Mesenchymal stem cell (in vitro differentiated cells and primary cell): ENCODE results near the gene RNF11.

ENCODE experiments used
- DNase-seq: peaks from one replicate; pipeline ENCODE4 v3.0.0-alpha.2; 2013
- H2AFZ ChIP-seq: one replicate; pipeline ENCODE4 v1.6.1; 2013; ENCODE audit warnings: low read depth, mild to moderate bottlenecking, control low read depth, inconsistent platforms, low read length, moderate library complexity
- H2AK5ac ChIP-seq: 2 replicates; pipeline ENCODE4 v1.6.1; 2013; ENCODE audit warnings: low read length, moderate library complexity, mild to moderate bottlenecking, inconsistent platforms; ENCODE audit not compliant: severe bottlenecking
- H2BK120ac ChIP-seq: one replicate; pipeline ENCODE4 v1.6.1; 2013; ENCODE audit warnings: low read depth, mild to moderate bottlenecking, inconsistent platforms, low read length, moderate library complexity
- H2BK12ac ChIP-seq, 2 experiments: one replicate each; pipeline ENCODE4 v1.6.1; 2013; ENCODE audit warnings: inconsistent platforms in 2 of 2, low read length in 2 of 2, mild to moderate bottlenecking in 2 of 2, moderate library complexity in 2 of 2, control low read depth in 1 of 2
- H2BK15ac ChIP-seq: one replicate; pipeline ENCODE4 v1.6.1; 2013; ENCODE audit warnings: mild to moderate bottlenecking, low read depth, inconsistent platforms; ENCODE audit not compliant: poor library complexity, severe bottlenecking
- H2BK5ac ChIP-seq: 2 replicates; pipeline ENCODE4 v1.6.1; 2013; ENCODE audit warnings: low read depth, mild to moderate bottlenecking, low read length, control low read depth, inconsistent platforms; ENCODE audit not compliant: poor library complexity, severe bottlenecking
- H3K14ac ChIP-seq, 2 experiments: one replicate each; pipeline ENCODE4 v1.6.1; 2013; ENCODE audit warnings: inconsistent platforms in 2 of 2, low read length in 2 of 2, control low read depth in 1 of 2, mild to moderate bottlenecking in 1 of 2, moderate library complexity in 1 of 2
- H3K18ac ChIP-seq, 2 experiments: one replicate each; pipeline ENCODE4 v1.6.1; 2013; ENCODE audit warnings: inconsistent platforms in 2 of 2, low read length in 2 of 2, control low read depth in 1 of 2, low read depth in 1 of 2, mild to moderate bottlenecking in 1 of 2
- H3K23ac ChIP-seq, 2 experiments: one replicate each; pipeline ENCODE4 v1.6.1; 2013; ENCODE audit warnings: inconsistent platforms in 2 of 2, low read length in 2 of 2, mild to moderate bottlenecking in 2 of 2, moderate library complexity in 2 of 2, control low read depth in 1 of 2
- H3K27ac ChIP-seq: 2 replicates; pipeline ENCODE4 v1.5.1; 2013; ENCODE audit warnings: mild to moderate bottlenecking, moderate library complexity, low read length, control low read depth, inconsistent platforms; ENCODE audit not compliant: poor library complexity, severe bottlenecking
- H3K27me3 ChIP-seq, 2 experiments: 2 replicates each; pipeline versions ENCODE4 v1.6.1 to v1.7.0; 2013; ENCODE audit warnings: low read length in 2 of 2, mild to moderate bottlenecking in 2 of 2, moderate library complexity in 2 of 2, control low read depth in 1 of 2, inconsistent platforms in 1 of 2; ENCODE audit not compliant: control insufficient read depth in 1 of 2, insufficient read depth in 1 of 2
- H3K36me3 ChIP-seq, 2 experiments: 2 replicates each; pipeline versions ENCODE4 v1.6.1 to v1.7.0; 2013; ENCODE audit warnings: low read length in 2 of 2, control low read depth in 1 of 2, inconsistent platforms in 1 of 2, low read depth in 1 of 2, mild to moderate bottlenecking in 1 of 2; ENCODE audit not compliant: insufficient read depth in 2 of 2, control insufficient read depth in 1 of 2
- H3K4ac ChIP-seq, 2 experiments: one replicate each; pipeline ENCODE4 v1.6.1; 2013; ENCODE audit warnings: inconsistent platforms in 2 of 2, low read length in 2 of 2, mild to moderate bottlenecking in 2 of 2, moderate library complexity in 2 of 2, control low read depth in 1 of 2, low read depth in 1 of 2
- H3K4me1 ChIP-seq: 2 replicates; pipeline ENCODE4 v1.6.1; 2013; ENCODE audit warnings: low read depth, low read length, control low read depth; ENCODE audit not compliant: control insufficient read depth, insufficient read depth
- H3K4me2 ChIP-seq: 2 replicates; pipeline ENCODE4 v1.6.1; 2013; ENCODE audit warnings: low read length, mild to moderate bottlenecking, inconsistent platforms; ENCODE audit not compliant: poor library complexity, severe bottlenecking
- H3K4me3 ChIP-seq, 2 experiments: 2 replicates each; pipeline versions ENCODE4 v1.5.1 to v1.7.0; 2013; ENCODE audit warnings: low read length in 2 of 2, mild to moderate bottlenecking in 2 of 2, control low read depth in 1 of 2, low read depth in 1 of 2; ENCODE audit not compliant: insufficient read depth in 1 of 2
- H3K79me1 ChIP-seq: replicated peaks from 2 replicates; pipeline ENCODE4 v1.6.1; 2013; ENCODE audit warnings: mild to moderate bottlenecking, control low read depth, low read length, inconsistent platforms; ENCODE audit not compliant: poor library complexity, severe bottlenecking
- H3K9ac ChIP-seq: 2 replicates; pipeline ENCODE4 v1.7.0; 2013; ENCODE audit warnings: mild to moderate bottlenecking, low read length, moderate library complexity
- H3K9me3 ChIP-seq: 2 replicates; pipeline ENCODE4 v1.7.0; 2013; ENCODE audit warnings: mild to moderate bottlenecking, low read length; ENCODE audit not compliant: control insufficient read depth
- H4K8ac ChIP-seq: one replicate; pipeline ENCODE4 v1.6.1; 2013; ENCODE audit warnings: inconsistent platforms, mild to moderate bottlenecking, low read length, moderate library complexity
- H4K91ac ChIP-seq: one replicate; pipeline ENCODE4 v1.6.1; 2013; ENCODE audit warnings: mild to moderate bottlenecking, low read length, inconsistent platforms
- WGBS: methylation state at CpG from one replicate; pipeline ENCODE4 v1.1.7; 2013; ENCODE audit warnings: mixed read lengths; 5-methylcytosine and 5-hydroxymethylcytosine counted together

RNF11 gene

GRCh38 chr1:51316113-51316845 lies 80.2 kb downstream of the RNF11 start:
- no peaks in the 10 kb centered on the region for H3K9me3 ChIP-seq
- no peak overlapping the region for H3K18ac ChIP-seq
- no peak overlapping the region for H3K4ac ChIP-seq
- H3K9ac ChIP-seq, result no peak overlapping the region
- H4K8ac ChIP-seq, result no peak overlapping the region
- H3K27me3 ChIP-seq, result no peaks in the 10 kb centered on the region
- H2AK5ac ChIP-seq, result peak overlapping the region; percentile 69
- no peak for DNase-seq
- peaks cover 47% of the 10 kb centered on the region for H3K4me1 ChIP-seq
- no peak overlapping the region for H3K4me3 ChIP-seq
- H3K36me3 ChIP-seq, result no peaks in the 10 kb centered on the region
- H2BK120ac ChIP-seq, result no peak overlapping the region
- H3K14ac ChIP-seq, result no peak overlapping the region
- no peak overlapping the region for H2BK15ac ChIP-seq
- no peak overlapping the region for H3K23ac ChIP-seq
- H3K79me1 ChIP-seq, result no peaks in the 10 kb centered on the region
- no peak overlapping the region for H2BK12ac ChIP-seq
- H2BK5ac ChIP-seq, result no peak overlapping the region
- 95% methylated on average over 9 of the region's 9 CpGs for WGBS
- no peak overlapping the region for H4K91ac ChIP-seq
- H2AFZ ChIP-seq, result no peak overlapping the region
- peak overlapping the region; percentile 61 for H3K27ac ChIP-seq
- no peak overlapping the region for H3K4me2 ChIP-seq

- H3K23ac ChIP-seq, result no peak overlapping the region
- H4K8ac ChIP-seq, result no peak overlapping the region
- no peak overlapping the region for H3K9ac ChIP-seq
- WGBS, result 95% methylated on average over 4 of the region's 4 CpGs
- H3K4ac ChIP-seq, result no peak overlapping the region
- no peak overlapping the region for H4K91ac ChIP-seq
- no peak overlapping the region for H3K4me3 ChIP-seq
- no peak overlapping the region for H2BK12ac ChIP-seq
- no peak overlapping the region for H3K14ac ChIP-seq
- H3K4me2 ChIP-seq, result no peak overlapping the region
- no peak overlapping the region for H2AFZ ChIP-seq
- H2BK15ac ChIP-seq, result no peak overlapping the region
- H3K9me3 ChIP-seq, result no peaks in the 10 kb centered on the region
- H3K36me3 ChIP-seq, result no peaks in the 10 kb centered on the region
- no peaks in the 10 kb centered on the region for H3K27me3 ChIP-seq
- peak overlapping the region; percentile 69 for H3K27ac ChIP-seq
- H3K4me1 ChIP-seq, result peaks cover 47% of the 10 kb centered on the region
- no peak overlapping the region for H2AK5ac ChIP-seq
- no peak overlapping the region for H2BK5ac ChIP-seq
- H3K79me1 ChIP-seq, result no peaks in the 10 kb centered on the region
- H3K18ac ChIP-seq, result no peak overlapping the region
- DNase-seq, result no peak
- H2BK120ac ChIP-seq, result no peak overlapping the region
Observed at GRCh38 chr1:51316846-51317120, 80.7 kb downstream of the RNF11 start.

GRCh38 chr1:51317798-51318197 lies 81.7 kb downstream of the RNF11 start:
- Histone ChIP-seq H3K4me3 (no peak overlapping the region), H3K4me1 (peaks cover 47% of the 10 kb centered on the region), H2BK120ac (no peak overlapping the region), H3K36me3 (no peaks in the 10 kb centered on the region), H2BK15ac (no peak overlapping the region), H3K27me3 (no peaks in the 10 kb centered on the region), H4K91ac (no peak overlapping the region), H4K8ac (no peak overlapping the region), H3K79me1 (no peaks in the 10 kb centered on the region), H2AFZ (no peak overlapping the region), H3K4ac (no peak overlapping the region), H2BK12ac (no peak overlapping the region), H2BK5ac (no peak overlapping the region), H3K14ac (no peak overlapping the region), H3K18ac (no peak overlapping the region), H3K9me3 (no peaks in the 10 kb centered on the region), H3K9ac (no peak overlapping the region), H3K27ac (no peak overlapping the region), H2AK5ac (peak overlapping the region; percentile 72), H3K23ac (no peak overlapping the region), H3K4me2 (no peak overlapping the region)
- WGBS, result 91% methylated on average over 7 of the region's 7 CpGs
- no peak for DNase-seq

GRCh38 chr1:51320967-51321923 lies 85.2 kb downstream of the RNF11 start:
- no peak overlapping the region for H3K14ac ChIP-seq
- no peak overlapping the region for H2BK120ac ChIP-seq
- H2AFZ ChIP-seq, result no peak overlapping the region
- H3K4me1 ChIP-seq, result peaks cover 21% of the 10 kb centered on the region
- H3K79me1 ChIP-seq, result no peaks in the 10 kb centered on the region
- no peaks in the 10 kb centered on the region for H3K36me3 ChIP-seq
- H3K4me3 ChIP-seq, result no peak overlapping the region
- DNase-seq, result peak; percentile 36
- no peaks in the 10 kb centered on the region for H3K27me3 ChIP-seq
- H2BK12ac ChIP-seq, result peak overlapping the region in 1 of 2 experiments; percentile 29
- H3K9me3 ChIP-seq, result no peaks in the 10 kb centered on the region
- H2BK5ac ChIP-seq, result no peak overlapping the region
- peak overlapping the region; percentile 57 for H2AK5ac ChIP-seq
- no peak overlapping the region for H4K91ac ChIP-seq
- H3K18ac ChIP-seq, result no peak overlapping the region
- peak overlapping the region; percentile 62 for H4K8ac ChIP-seq
- no peak overlapping the region for H3K23ac ChIP-seq
- no peak overlapping the region for H3K4ac ChIP-seq
- H3K4me2 ChIP-seq, result no peak overlapping the region
- H3K27ac ChIP-seq, result no peak overlapping the region
- H3K9ac ChIP-seq, result no peak overlapping the region
- H2BK15ac ChIP-seq, result peak overlapping the region; percentile 44
- WGBS, result 84% methylated on average over 10 of the region's 11 CpGs
